HG03196 (cell line): ENCODE data around the gene BLTP1.
"Not testable (repeated sequence)": the region's sequence is repeated elsewhere in the genome, so short reads cannot be mapped to it uniquely, and the experiment has no call there.

Experiments
- ATAC-seq: cut with Tn5 transposase; IDR thresholded peaks from one replicate; pipeline ENCODE4 v1.9.1; 2021; ENCODE audit not compliant: unreplicated experiment

The BLTP1 gene, protein sequence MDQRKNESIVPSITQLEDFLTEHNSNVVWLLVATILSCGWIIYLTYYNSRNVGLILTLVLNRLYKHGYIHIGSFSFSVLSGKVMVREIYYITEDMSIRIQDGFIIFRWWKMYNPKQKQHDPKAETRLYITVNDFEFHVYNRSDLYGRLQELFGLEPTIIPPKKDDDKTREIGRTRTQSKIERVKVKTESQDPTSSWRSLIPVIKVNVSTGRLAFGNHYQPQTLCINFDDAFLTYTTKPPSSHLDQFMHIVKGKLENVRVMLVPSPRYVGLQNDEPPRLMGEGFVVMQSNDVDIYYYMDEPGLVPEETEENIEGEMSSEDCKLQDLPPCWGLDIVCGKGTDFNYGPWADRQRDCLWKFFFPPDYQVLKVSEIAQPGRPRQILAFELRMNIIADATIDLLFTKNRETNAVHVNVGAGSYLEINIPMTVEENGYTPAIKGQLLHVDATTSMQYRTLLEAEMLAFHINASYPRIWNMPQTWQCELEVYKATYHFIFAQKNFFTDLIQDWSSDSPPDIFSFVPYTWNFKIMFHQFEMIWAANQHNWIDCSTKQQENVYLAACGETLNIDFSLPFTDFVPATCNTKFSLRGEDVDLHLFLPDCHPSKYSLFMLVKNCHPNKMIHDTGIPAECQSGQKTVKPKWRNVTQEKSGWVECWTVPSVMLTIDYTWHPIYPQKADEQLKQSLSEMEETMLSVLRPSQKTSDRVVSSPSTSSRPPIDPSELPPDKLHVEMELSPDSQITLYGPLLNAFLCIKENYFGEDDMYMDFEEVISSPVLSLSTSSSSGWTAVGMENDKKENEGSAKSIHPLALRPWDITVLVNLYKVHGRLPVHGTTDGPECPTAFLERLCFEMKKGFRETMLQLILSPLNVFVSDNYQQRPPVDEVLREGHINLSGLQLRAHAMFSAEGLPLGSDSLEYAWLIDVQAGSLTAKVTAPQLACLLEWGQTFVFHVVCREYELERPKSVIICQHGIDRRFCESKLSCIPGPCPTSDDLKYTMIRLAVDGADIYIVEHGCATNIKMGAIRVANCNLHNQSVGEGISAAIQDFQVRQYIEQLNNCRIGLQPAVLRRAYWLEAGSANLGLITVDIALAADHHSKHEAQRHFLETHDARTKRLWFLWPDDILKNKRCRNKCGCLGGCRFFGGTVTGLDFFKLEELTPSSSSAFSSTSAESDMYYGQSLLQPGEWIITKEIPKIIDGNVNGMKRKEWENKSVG (N-terminal part only)

DNA sequence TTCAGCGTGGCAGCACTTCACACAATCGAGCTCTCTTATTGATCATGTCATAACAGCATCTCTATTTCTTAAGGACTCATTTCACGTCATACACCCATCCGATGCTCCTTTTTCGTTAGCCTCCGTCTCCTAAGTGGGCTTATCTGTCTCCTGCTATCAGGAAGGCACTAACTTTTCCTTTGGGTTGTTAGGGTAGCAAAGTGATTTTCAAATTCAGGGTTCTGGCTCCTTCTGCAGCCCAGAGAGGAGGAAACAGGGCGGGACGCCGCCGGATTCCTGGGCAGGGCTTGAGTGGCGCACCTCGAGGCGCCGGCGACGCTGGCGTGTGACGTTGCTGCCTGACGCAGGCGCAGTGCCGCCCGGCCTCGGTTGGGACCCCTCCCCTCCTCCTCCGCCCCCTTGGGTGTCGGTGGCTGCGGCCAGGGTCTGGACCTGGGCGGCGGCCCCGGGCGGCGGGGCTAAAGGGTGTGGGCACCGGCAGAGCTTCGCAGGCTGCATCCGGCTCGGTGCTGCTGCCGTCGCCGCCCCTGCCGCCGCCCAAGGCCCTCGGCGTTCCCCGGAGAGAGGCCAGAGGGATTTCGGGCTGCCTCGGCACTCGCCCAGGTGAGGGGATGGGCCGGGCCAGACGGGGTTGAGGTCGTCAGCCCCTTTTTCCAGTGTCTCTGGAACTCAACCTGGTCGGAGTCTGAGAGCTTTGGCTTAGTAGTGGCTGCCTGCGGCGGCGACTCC is at the start of gene BLTP1:
BLTP1 (plus strand) TSS at position 350 of the 729 bp plus-strand sequence. CDS start 18,317 bp downstream, outside the sequence.
- ATAC-seq, result peak; percentile 96

DNA sequence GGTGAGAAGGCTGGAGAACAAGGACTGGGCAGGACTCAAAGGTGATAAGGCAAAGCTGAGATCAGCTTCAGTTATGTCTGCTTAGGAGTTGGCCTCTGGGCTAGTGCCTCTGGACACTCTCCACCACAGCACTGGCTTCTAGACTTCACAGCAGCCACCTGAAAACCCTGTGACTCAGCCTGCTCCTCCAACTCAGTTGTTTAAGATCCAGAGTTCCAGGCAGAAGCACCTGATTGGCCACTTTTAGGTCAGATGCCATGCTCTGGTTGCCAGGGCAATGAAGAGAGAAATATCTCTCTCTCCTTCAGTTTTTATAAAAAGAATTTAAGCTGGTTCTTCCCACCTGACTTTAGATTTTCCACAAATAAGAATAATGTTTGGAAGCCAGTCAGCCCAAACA is 47.9 kb upstream of the BLTP1 start:
- no peak for ATAC-seq

DNA sequence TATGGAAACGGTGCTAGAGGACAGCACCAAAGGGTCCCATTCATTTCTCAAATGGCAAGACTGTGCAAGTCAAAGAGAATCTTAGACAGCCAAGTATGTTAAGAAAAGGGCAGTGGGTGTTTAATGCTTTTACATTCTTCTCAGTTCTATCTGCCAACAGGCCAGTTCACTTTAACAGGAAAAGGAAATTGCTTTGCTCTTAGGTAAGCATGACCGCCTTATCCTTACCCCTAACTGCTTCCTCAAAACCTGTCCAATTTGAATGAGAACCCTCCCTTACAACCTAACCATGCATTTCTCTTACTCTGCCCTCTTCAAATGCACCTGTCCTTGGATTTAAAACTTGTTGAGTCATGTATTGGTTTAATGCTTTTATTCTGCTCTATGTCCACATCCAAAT is 44.5 kb upstream of the BLTP1 start:
- no peak for ATAC-seq

DNA sequence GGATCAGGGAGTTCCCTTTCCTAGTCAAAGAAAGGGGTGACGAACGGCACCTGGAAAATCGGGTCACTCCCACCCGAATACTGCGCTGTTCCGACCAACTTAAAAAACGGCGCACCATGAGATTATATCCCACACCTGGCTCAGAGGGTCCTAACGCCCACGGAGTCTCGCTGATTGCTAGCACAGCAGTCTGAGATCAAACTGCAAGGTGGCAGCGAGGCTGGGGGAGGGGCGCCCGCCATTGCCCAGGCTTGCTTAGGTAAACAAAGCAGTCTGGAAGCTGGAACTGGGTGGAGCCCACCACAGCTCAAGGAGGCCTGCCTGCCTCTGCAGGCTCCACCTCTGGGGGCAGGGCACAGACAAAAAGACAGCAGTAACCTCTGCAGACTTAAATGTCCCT is 41.8 kb upstream of the BLTP1 start:
- not testable (repeated sequence) for ATAC-seq

DNA sequence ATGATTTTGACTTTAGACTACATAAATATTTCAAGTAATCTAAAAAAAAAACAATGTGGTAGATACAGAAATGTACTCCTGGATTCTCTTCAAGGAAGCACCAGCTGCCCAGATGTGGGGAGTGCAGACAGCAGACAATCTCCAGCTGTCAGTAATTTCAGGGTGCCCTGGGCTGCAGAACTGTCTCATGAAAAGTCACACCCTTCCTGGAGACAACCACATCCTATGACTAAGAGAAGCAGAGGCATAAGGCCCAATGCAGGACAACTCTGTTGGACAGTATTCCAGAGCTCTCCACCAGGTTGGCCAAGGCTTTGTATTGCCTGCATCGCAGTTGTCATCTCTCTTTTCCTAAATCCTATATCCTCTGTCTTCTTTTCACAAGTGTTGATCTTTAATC is 34.4 kb upstream of the BLTP1 start:
- ATAC-seq, result no peak

DNA sequence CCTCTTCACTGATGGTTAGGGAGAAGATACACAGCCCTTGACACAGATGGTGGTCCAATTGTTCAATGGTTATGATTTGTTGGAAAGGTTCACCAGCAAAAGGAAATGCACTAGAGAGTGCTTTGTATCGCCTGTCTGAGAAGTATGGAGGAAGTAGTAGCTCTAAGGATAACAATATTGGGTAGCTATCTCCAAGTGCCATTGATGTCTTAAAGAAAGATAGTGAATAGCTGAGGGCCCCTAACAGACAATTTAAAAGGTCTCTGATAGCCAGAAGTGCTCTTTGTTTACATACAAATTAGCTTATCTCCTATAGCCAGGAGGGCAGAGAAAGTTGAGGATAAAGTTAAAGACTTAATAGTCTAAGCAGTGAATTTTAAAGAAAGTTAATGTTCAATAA is 33.9 kb upstream of the BLTP1 start:
- no peak for ATAC-seq

DNA sequence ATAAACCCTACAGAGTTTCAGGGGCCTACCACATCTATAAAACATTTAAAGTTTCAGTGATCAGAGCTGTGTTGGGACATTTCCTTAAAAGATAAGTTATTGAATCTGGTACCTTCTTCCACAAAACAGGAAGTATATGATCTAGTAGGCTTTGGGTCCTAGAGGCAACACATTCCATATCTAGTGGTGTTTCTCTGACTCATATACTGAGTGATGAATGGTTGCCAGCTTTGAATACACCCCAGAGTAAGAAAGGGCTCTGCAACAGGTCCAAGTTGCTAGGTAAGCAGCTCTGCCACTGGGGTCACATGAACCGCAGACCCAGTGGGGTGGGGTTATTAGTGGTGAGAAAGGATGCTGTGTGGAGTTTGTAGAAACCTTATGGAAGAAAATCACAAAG is 32.4 kb upstream of the BLTP1 start:
- no peak for ATAC-seq

DNA sequence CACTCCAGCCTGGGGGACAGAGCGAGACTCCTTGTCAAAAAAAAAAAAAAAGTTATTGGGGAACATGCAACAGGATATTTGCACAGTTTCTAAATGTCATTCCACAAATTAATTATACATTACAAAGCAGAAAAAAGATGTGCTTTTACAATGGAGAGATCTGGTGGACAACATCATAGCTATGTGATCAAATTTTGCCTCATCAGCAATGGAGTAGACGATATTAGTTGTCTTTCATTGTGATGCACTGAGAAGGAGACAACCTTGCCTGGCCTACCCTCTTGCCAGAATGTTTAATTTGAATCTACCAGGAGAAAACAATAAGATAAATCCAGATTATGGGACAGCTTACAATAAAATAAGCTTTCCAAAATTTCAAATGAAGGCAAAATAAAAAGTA is 30.5 kb upstream of the BLTP1 start:
- ATAC-seq, result no peak

DNA sequence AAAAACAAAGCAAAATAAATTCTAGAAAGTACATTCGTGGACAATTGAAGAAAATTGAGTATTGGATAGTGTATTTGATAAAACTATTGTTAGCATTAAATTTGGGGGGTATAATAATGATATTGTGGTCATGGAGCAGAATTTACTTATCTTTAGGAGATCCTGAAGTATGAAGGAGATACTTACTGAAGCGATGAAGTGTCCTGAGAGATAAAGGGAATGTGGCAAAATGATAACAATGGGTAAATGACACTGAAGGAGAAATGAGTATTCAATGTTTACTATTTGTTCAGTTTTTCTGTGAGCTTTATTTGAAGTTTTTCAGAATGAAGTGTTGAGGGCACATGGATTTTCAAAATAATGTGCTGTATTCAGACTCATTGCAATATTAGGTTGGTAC is 30.0 kb upstream of the BLTP1 start:
- no peak for ATAC-seq

DNA sequence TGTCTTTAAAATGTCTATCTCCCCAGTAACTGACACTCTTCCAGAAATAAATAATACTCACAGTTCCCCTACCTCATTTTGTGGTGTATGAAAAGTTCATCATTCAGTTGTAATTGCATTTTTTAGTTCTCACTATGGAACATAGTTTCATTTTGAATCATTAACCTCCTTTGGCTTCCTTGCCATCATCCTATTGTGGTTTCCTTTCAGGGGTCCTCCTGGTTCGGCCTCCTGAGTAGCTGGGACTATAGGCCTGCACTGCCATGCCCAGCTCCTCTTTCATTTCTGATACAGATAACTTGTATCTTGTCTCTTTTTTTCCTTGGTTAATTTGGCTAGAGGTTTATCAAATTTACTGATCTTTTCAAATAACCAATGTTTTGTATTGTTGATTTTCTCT is 23.1 kb upstream of the BLTP1 start:
- no peak for ATAC-seq

DNA sequence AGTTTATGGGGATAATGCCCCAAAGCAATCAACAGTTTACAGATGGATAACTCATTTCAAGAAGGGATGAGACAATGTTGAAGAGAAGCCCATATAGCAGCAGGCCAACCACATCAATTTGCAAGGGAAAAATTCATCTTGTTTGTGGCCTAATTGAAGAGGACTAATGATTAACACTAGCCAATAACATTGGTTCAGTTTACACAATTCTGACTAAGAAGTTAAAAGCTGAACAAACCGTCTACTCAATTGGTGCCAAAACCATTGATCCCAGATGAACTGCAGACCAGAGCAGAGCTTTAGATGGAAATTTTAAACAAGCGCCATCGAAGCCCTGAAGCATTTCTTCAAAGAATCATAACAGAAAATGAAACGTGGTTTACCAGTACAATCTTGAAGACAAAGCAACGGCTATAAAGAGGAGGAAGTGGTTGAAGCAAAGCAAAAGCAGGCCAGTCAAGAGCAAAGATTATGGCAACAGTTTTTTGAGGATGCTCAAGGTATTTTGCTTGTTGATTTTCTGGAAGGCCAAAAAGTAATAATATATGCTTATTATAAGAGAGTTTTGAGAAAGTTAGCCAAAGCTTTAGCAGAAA is 20.5 kb upstream of the BLTP1 start:
- no peak for ATAC-seq

DNA sequence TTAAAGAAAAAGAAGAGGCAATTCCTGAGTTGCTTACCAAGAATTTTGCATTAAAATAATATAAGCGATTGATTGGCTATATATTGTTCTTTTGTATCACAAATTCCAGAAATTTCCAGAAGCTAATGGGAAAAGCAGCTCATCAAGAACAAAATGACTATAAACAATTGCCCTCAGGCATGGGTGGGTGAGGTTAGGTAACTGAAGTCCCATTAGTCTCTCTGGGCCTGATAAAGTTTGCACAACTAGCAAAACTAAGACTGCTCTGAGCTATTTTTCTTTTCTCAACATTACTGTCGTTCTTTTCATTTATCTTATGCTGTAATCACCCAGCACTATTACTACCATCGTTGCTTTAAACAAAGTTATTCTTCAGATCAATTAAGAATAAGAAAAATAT is 19.2 kb upstream of the BLTP1 start:
- no peak for ATAC-seq

DNA sequence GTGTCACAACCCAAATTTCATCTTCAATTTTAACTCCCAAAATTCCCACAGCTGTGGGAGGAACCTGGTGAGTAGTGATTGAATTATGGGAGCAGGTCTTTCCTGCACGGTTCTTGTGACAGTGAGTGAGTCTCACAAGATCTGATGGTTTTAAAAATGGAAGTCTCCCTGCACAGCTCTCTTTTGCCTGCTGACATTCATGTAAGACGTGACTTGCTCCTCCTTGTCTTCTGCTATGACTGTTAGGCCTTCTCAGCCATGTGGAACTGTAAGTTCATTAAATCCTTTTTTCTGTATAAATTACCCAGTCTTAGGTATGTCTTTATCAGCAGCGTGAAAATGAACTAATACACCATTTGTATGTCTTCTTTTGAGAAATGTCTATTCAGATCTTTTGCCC is 13.0 kb upstream of the BLTP1 start:
- ATAC-seq, result no peak

DNA sequence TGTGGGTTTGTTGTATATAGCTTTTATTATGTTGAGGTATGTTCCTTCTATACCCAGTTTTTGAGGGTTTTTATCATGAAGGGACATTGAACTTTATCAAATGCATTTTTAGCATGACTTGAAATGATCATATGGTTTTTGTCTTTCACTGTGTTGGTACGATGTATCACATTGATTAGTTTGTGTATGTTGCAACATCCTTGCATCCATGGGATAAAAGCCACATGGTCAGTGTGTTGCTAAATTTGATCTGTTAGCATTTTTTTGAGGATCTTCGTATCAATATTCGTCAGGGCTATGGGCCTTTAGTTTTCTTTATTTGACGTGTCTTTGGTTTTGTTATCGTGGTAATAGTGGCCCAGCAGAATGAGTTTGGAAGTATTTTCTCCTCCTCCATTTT is 11.3 kb upstream of the BLTP1 start:
- no peak for ATAC-seq

DNA sequence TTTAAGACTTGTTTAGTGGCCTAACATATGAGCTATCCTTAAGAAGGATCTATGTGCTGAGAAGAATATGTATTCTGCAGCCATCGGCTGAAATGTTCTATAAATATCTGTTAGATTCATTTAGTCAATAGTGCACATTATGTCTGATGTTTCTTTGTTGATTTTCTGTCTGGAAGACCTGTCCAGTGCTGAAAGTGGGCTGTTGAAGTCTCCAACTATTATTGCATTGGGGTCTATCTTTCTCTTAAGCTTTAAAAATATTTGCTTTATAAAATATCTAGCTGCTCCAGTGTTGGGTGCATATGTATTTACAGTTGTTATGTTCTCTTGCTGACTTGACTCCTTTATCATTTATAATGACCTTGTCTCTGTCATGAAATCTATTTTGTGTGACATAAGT is 9.4 kb upstream of the BLTP1 start:
- no peak for ATAC-seq

DNA sequence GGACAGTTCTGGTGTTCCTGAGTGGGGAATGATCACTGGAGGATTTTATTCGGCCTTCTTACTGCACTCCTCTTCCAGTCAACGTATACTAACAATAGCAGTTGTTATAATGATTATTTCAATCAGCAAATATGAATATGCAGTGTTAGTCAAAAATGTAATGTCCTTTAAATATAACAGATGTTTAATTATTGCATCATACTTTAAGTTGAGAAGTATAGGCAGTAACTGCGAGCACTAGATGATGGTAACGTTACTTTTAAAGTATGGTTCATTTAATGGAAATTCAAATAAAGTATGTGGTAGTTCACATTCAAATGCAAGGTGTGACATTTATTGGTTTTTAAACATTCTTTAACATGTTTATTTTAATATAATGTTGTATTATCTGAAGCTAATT is 5.5 kb upstream of the BLTP1 start:
- ATAC-seq, result no peak

DNA sequence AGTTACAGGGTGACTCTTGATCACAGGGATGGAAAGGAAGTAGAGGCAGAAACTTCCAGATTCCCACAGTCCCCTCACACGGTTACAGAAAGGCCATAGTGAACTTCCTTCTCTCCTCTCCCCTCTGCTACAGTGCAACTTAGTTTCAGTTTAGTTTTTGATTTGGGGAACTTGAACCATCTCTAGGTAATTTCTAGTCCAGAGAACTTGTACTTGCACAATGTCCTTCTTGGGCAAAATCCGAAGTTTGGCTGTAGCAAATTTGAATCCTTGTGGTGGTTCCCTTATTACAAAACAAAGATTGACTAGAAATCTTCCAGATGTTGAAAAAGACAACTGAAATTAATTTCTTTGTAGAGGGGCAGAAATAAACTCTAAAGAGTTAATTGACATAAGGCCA is 1.2 kb upstream of the BLTP1 start:
- no peak for ATAC-seq

DNA sequence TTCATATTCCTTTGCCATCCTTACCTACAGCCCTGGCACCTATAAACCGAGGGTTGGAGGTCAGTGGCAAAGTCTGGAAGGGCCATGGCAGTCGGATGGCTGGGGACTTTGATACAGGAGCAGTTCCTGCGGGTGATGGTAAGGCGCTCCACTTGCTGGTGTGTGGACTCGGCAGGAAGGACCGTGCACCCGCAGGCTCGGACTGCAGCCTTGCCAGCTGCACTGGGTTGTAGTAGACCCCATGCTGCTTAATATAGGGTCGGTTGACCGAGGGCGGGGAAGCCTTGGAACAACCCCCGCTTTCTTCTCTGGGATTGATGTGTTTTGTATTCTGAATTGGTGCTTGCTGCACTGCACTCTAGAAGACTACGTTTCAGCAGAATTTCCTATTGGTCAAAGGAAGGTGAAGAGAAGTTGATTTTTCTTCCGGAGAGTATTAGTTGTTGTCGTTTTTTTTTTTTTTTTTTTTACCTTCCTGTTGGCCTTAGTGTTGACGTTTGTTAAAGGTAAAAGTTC is 638 bp downstream of the BLTP1 start:
- peak; percentile 50 for ATAC-seq

DNA sequence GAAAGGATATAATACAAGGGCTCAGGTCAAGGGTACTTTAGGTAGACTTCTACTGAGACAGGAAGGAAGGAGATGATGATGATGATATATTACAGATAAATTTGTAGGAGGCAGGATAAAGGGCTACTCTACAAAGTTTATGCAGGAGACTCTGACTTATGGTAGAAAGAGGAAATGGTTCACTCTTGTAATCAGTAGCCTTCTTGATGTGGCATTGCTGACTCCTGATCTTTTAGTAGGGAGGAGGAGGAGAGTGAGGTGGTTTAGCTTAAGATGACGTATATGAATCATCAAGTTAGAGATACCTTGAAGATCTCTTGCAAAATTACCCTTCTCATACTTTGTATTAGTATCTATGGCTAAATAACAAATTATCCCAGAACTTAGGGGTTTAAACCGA is 4.7 kb downstream of the BLTP1 start:
- no peak for ATAC-seq

DNA sequence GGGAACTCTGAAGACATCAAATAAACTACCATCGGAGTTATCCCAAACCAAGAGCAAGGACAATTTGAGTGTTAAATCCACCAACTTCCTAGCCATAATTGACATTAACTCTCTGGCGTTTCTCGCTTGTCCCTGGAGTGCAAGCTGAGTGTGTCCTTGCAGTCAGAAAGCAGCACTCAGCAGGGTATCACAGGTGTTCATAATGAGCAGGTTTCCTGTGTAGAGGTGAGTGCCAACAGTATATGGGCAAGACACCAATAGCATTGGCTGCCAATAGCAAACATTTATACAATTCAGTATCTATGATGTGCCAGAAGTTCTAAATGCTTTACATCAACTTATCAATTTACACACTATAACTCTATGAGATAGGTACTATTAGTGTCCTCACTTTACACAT is 11.2 kb downstream of the BLTP1 start:
- ATAC-seq, result no peak
